GM21360 (cell line): ENCODE data around the gene FBXO27.
"Not testable (repeated sequence)": the region's sequence is repeated elsewhere in the genome, so short reads cannot be mapped to it uniquely, and the experiment has no call there.

Experiments used
- ATAC-seq: cut with Tn5 transposase; IDR thresholded peaks from one replicate; pipeline ENCODE4 v1.9.1; 2021; ENCODE audit warnings: mild to moderate bottlenecking, moderate library complexity; ENCODE audit not compliant: unreplicated experiment

Gene FBXO27

GRCh38 chr19:39045506-39045905, 13.2 kb upstream of the FBXO27 start:
- no peak for ATAC-seq

GRCh38 chr19:39038098-39038497, 5.7 kb upstream of the FBXO27 start:
- no peak for ATAC-seq

GRCh38 chr19:39037194-39037593, 4.8 kb upstream of the FBXO27 start:
- no peak for ATAC-seq

- no peak for ATAC-seq
Measured at GRCh38 chr19:39036581-39036980, 4.2 kb upstream of the FBXO27 start.

- peak; percentile 73 for ATAC-seq
Measured at GRCh38 chr19:39031368-39032062, 834 bp downstream of the FBXO27 start.

GRCh38 chr19:39030854-39031367, 1.4 kb downstream of the FBXO27 start:
- ATAC-seq = no peak

- no peak for ATAC-seq
Measured at GRCh38 chr19:39024875-39025641, 7.3 kb downstream of the FBXO27 start.

GRCh38 chr19:39021063-39021462, 11.3 kb downstream of the FBXO27 start:
- ATAC-seq = no peak

- no peak for ATAC-seq
Measured at GRCh38 chr19:39017646-39018045, 14.7 kb downstream of the FBXO27 start.

- ATAC-seq = no peak
Measured at GRCh38 chr19:39017026-39017425, 15.3 kb downstream of the FBXO27 start.

- no peak for ATAC-seq
Measured at GRCh38 chr19:39014037-39014436, 18.3 kb downstream of the FBXO27 start.

- ATAC-seq = no peak
Measured at GRCh38 chr19:39009001-39009400, 23.3 kb downstream of the FBXO27 start.

- no peak for ATAC-seq
Measured at GRCh38 chr19:39008137-39008536, 24.2 kb downstream of the FBXO27 start.

- ATAC-seq = no peak
Measured at GRCh38 chr19:39007096-39007495, 25.3 kb downstream of the FBXO27 start.

- no peak for ATAC-seq
Measured at GRCh38 chr19:39004403-39004802, 27.9 kb downstream of the FBXO27 start.

- ATAC-seq = no peak
Measured at GRCh38 chr19:39003796-39004195, 28.6 kb downstream of the FBXO27 start.

GRCh38 chr19:39003188-39003587, 29.2 kb downstream of the FBXO27 start:
- ATAC-seq = no peak

GRCh38 chr19:39001041-39001440, 31.3 kb downstream of the FBXO27 start:
- no peak for ATAC-seq

GRCh38 chr19:38997576-38997975, 34.8 kb downstream of the FBXO27 start:
- ATAC-seq = not testable (repeated sequence)

- ATAC-seq = no peak
Measured at GRCh38 chr19:38993271-38993670, 39.1 kb downstream of the FBXO27 start.

GRCh38 chr19:38990949-38991697, 41.2 kb downstream of the FBXO27 start:
- ATAC-seq = no peak
